HG03196 (cell line): ENCODE measurements around the gene CBX4.
"Not testable (repeated sequence)": the region's sequence is repeated elsewhere in the genome, so short reads cannot be mapped to it uniquely, and the experiment has no call there.

ENCODE experiments used
- ATAC-seq: cut with Tn5 transposase; IDR thresholded peaks from one replicate; pipeline ENCODE4 v1.9.1; 2021; ENCODE audit not compliant: unreplicated experiment

CBX4 gene

GRCh38 chr17:79861413-79862216 lies 22.4 kb upstream of the CBX4 start:
- ATAC-seq = no peak

- no peak for ATAC-seq
Measured at GRCh38 chr17:79859676-79860615, 20.7 kb upstream of the CBX4 start.

- no peak for ATAC-seq
Measured at GRCh38 chr17:79857095-79857494, 17.9 kb upstream of the CBX4 start.

GRCh38 chr17:79855331-79856124 lies 16.3 kb upstream of the CBX4 start:
- ATAC-seq = no peak

GRCh38 chr17:79854080-79855060 lies 15.1 kb upstream of the CBX4 start:
- no peak for ATAC-seq

- ATAC-seq = not testable (repeated sequence)
Measured at GRCh38 chr17:79853168-79853567, 13.9 kb upstream of the CBX4 start.

GRCh38 chr17:79852748-79853147 lies 13.5 kb upstream of the CBX4 start:
- ATAC-seq = no peak

GRCh38 chr17:79851461-79851817 lies 12.2 kb upstream of the CBX4 start:
- ATAC-seq = no peak

- no peak for ATAC-seq
Measured at GRCh38 chr17:79850571-79851460, 11.6 kb upstream of the CBX4 start.

GRCh38 chr17:79849953-79850352 lies 10.7 kb upstream of the CBX4 start:
- ATAC-seq = no peak

- no peak for ATAC-seq
Measured at GRCh38 chr17:79848370-79848766, 9.1 kb upstream of the CBX4 start.

GRCh38 chr17:79847698-79848369 lies 8.6 kb upstream of the CBX4 start:
- no peak for ATAC-seq

- no peak for ATAC-seq
Measured at GRCh38 chr17:79845601-79845949, 6.3 kb upstream of the CBX4 start.

GRCh38 chr17:79844869-79845600 lies 5.8 kb upstream of the CBX4 start:
- no peak for ATAC-seq

- no peak for ATAC-seq
Measured at GRCh38 chr17:79843816-79844800, 4.9 kb upstream of the CBX4 start.

- ATAC-seq = no peak
Measured at GRCh38 chr17:79843474-79843815, 4.2 kb upstream of the CBX4 start.
